Ascending aorta (tissue), 2 donors: ENCODE measurements around the gene TSPAN3. TPM values are rescaled to one million over a fixed set of nuclear protein-coding genes. Genes with fewer than 3 reads are reported as not detected.
A peak's percentile ranks its signal among the peaks of the same experiment; 100 is the strongest.

ENCODE experiments used
- DNase-seq, 2 donors: peaks; one replicate each; pipeline ENCODE4 v3.0.0-alpha.2; 2019; ENCODE audit warnings: low spot score in 2 of 2
- H3K27ac ChIP-seq, 2 donors: fragments of 200-600 bp; sonication (generic); one replicate each; pipeline ENCODE4 v1.5.1; 2016 to 2017; ENCODE audit warnings: mild to moderate bottlenecking in 1 of 2
- H3K27me3 ChIP-seq: fragments of 200-600 bp; sonication (generic); one replicate; pipeline ENCODE4 v1.5.1; 2017
- H3K36me3 ChIP-seq, 2 donors: fragments of 200-600 bp; sonication (generic); one replicate each; pipeline ENCODE4 v1.5.1; 2016
- H3K4me1 ChIP-seq, 2 donors: fragments of 200-600 bp; sonication (generic); one replicate each; pipeline ENCODE4 v1.5.1; 2016 to 2017; ENCODE audit warnings: mild to moderate bottlenecking in 1 of 2
- H3K4me3 ChIP-seq, 2 donors: fragments of 200-600 bp; sonication (generic); one replicate each; pipeline ENCODE4 v1.5.1; 2016 to 2017; ENCODE audit warnings: mild to moderate bottlenecking in 1 of 2
- H3K9me3 ChIP-seq, 2 donors: fragments of 200-600 bp; sonication (generic); one replicate each; pipeline ENCODE4 v1.5.1; 2016
- intact Hi-C: fragments of 100-400 bp; cut with DNase I; formaldehyde crosslinking; loops from one replicate; pipeline ENCODE4 v1.15.1; 2023
- total RNA-seq: library from RNA; depleted of rRNA; stranded (reverse); fragments of >200 nt; gene quantifications from one replicate; pipeline ENCODE4 v1.1.0, GENCODE V29; 2016
- TF ChIP-seq, protein P1 (sequence below), 3 experiments: fragments of 200-600 bp in 2 of 3; fragments of 450-650 bp in 1 of 3; sonication (generic) in 2 of 3; IDR thresholded peaks; one replicate each; pipeline ENCODE4 v1.5.1; 2016 to 2019; ENCODE audit warnings: antibody characterized with exemption in 3 of 3, mild to moderate bottlenecking in 1 of 3, moderate library complexity in 1 of 3

Gene TSPAN3
- total RNA-seq, 1 donor from 2014 or later, result 98.2 TPM

DNA sequence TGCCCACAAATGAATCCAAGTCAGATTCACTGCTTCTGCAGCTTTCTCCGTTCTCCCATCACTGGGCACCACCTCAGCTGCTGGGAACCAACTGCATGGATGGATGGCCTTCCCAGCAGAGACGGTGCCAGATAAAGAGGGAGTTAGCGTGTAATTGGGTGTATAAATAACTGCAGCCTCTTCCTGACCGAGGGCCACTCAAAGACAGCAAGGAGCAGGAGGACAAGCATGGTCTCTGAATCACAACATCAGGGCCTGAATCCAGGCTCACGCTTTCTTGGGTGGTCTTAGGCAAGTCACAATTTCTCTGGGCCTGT, 31.7 kb downstream of the TSPAN3 start:
- no peak overlapping the region for H3K27ac ChIP-seq
- no peaks in the 10 kb centered on the region for H3K27me3 ChIP-seq
- peaks cover 11 to 21% of the 10 kb centered on the region in 2 donors for H3K36me3 ChIP-seq
- TF ChIP-seq, protein P1, sequence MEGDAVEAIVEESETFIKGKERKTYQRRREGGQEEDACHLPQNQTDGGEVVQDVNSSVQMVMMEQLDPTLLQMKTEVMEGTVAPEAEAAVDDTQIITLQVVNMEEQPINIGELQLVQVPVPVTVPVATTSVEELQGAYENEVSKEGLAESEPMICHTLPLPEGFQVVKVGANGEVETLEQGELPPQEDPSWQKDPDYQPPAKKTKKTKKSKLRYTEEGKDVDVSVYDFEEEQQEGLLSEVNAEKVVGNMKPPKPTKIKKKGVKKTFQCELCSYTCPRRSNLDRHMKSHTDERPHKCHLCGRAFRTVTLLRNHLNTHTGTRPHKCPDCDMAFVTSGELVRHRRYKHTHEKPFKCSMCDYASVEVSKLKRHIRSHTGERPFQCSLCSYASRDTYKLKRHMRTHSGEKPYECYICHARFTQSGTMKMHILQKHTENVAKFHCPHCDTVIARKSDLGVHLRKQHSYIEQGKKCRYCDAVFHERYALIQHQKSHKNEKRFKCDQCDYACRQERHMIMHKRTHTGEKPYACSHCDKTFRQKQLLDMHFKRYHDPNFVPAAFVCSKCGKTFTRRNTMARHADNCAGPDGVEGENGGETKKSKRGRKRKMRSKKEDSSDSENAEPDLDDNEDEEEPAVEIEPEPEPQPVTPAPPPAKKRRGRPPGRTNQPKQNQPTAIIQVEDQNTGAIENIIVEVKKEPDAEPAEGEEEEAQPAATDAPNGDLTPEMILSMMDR (IDR thresholded peaks at IDR 0.05), result no peak
- intact Hi-C loops, result no loop called here
- no peaks in the 10 kb centered on the region for H3K9me3 ChIP-seq
- H3K4me3 ChIP-seq, result no peak overlapping the region
- no peaks in the 10 kb centered on the region for H3K4me1 ChIP-seq
- DNase-seq, result no peak

DNA sequence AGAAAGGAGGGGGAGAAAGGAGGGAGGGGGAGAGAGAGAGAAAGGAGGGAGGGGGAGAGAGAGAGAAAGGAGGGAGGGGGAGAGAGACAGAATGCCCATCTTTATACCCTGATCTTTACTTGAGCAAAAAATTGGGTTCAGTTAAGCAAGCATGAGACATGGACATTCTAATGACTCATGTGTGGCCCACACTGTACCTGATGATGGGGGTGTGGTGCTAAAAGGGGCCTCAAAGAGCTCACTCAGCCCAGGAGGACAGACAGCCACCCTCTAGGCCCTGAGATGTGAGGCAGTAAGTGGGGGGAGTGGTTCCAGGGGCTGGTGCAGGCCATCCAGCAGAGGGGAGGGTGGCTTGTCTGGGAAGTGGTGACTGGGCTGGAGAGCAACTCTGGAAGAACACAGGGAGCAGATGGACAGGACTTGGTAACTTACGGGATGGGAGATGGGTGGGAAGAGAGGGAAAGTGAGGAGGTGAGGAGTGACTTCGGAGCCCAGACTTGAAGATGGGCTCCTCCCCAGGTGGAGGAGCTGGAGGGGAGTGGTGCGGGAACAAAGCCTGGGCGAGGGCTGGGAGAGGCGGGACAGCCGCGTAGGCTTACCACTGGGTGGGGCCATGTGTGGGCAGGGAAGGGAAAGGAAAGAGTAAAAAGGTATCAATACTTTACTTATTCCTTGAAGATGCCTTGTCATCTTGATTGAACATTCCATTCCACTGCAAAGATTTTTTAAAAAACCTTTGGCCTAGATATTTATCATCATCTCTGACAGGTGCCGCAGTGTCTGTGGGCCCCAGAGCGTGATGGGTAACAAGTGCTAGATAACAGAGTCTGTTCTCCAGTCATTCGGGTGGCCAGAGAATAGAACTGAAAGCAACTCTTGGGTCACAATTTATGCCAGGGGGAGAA, 32.3 kb downstream of the TSPAN3 start:
- Histone ChIP-seq H3K9me3 (no peaks in the 10 kb centered on the region), H3K4me3 (no peak overlapping the region), H3K4me1 (no peaks in the 10 kb centered on the region), H3K36me3 (peaks cover 11 to 20% of the 10 kb centered on the region in 2 donors), H3K27me3 (no peaks in the 10 kb centered on the region), H3K27ac (no peak overlapping the region)
- no peak for DNase-seq
- TF ChIP-seq, protein P1 (IDR thresholded peaks at IDR 0.05), result no peak
- intact Hi-C loops, result no loop called here

DNA sequence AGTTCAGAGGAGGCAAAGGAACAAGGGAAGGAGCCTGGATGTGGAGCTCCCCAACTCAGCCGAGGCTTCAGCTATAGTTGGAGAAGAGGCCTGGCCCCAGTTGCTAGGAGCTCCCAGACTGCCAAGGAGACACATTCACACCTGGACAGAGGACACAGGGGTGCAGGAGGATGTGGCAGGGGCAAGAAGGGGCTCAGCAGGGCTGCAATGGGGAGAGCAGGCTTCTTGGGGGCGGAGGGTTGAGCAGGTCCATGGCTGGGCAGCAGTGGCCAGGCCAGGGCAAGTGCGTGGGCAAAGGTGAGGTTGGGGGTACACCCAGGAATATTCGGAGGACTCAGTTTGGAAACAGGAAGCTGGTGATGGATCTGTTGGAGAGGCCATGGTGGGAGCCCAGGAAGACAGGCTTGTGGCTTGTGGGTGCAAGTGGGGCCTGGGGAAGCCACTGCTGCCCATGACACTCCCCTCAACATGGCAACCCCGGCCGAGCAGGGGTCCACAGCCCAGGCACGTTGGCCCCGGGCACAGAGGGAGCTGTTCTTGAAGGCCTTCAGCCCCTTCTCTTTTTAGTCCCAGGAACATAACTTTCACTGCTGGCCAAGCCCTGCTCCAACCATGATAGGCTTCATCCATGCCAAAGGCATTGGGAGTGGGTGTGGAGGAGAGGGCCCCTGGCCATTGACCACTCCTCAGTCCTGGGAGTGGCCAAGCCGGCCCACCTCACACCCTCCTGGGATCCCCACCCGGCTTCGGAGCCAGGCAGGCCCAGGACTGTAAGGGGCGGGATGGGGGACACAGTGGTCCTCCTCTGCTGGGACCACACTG, 33.3 kb downstream of the TSPAN3 start:
- Histone ChIP-seq H3K27ac (no peak overlapping the region), H3K9me3 (no peaks in the 10 kb centered on the region), H3K27me3 (no peaks in the 10 kb centered on the region), H3K4me3 (no peak overlapping the region), H3K4me1 (no peaks in the 10 kb centered on the region), H3K36me3 (peaks cover 11 to 16% of the 10 kb centered on the region in 2 donors)
- DNase-seq, result peak in 1 of 2 donors; percentile 61
- intact Hi-C loops, result no loop called here
- TF ChIP-seq, protein P1 (IDR thresholded peaks at IDR 0.05), result no peak

DNA sequence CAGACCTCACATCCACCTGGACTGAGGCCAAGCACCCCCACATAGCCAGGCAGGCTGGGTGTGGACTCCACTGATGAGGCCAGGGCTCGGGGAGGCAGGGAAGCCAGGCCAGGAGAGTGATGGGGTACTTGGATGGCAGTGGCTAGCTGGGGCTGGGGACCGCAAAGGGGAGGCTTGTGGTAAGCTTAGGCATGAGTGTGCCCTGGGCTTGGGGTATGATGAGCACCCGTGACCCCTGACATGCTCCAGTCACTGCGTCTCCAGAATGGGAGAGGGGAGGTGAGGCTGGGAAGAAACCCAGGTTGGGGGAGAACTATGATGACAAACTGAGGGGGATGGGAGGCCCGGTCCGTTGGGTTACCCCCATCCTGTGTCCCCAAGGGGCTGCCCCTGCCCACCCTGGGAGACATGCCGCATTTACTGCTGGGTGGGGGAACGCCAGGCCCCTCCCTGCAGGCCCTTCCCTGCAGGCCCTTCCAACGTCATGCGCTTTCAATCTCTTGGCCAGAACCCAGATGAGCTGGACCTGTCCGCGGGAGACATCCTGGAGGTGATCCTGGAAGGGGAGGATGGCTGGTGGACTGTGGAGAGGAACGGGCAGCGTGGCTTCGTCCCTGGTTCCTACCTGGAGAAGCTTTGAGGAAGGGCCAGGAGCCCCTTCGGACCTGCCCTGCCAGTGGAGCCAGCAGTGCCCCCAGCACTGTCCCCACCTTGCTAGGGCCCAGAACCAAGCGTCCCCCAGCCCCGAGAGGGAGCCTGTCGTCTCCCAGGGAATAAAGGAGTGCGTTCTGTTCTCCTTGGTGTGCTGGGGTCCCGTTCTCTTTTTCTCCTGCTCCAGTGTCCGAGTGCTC, 34.1 kb downstream of the TSPAN3 start:
- no peaks in the 10 kb centered on the region for H3K4me1 ChIP-seq
- no peaks in the 10 kb centered on the region for H3K27me3 ChIP-seq
- H3K4me3 ChIP-seq, result no peak overlapping the region
- intact Hi-C loops, result no loop called here
- TF ChIP-seq, protein P1 (IDR thresholded peaks at IDR 0.05), result no peak
- DNase-seq, result peak in 1 of 2 donors; percentile 61
- peaks cover 11 to 16% of the 10 kb centered on the region in 2 donors for H3K36me3 ChIP-seq
- no peaks in the 10 kb centered on the region for H3K9me3 ChIP-seq
- no peak overlapping the region for H3K27ac ChIP-seq

DNA sequence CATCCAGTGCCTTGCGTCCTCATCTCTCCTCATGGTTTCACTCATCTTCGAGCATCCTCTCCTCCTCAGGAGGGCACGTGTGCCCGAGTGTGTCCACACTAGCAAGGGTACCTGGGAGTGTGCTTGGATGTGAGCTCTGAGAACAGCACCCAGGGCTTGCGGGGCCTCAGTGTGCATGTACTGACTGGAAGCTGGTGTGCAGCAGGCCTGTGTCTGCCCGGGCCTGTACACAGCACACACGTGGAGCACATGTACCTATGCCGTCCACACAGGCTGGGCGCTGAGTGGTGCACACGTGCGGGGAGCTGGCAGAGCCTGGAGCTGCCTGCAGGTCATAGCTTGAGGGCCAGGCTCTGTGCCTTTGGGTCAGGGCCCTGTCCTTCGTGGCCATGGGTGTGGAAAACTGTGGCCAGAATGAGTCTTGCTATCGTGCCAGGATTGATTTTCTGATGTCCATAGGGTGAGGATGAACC, 34.9 kb downstream of the TSPAN3 start:
- H3K27ac ChIP-seq, result no peak overlapping the region
- DNase-seq, result peak in 1 of 2 donors; percentile 58
- TF ChIP-seq, protein P1 (IDR thresholded peaks at IDR 0.05), result no peak
- no peaks in the 10 kb centered on the region for H3K9me3 ChIP-seq
- H3K36me3 ChIP-seq, result peaks cover 11 to 16% of the 10 kb centered on the region in 2 donors
- no peak overlapping the region for H3K4me3 ChIP-seq
- intact Hi-C loops, result no loop called here
- H3K27me3 ChIP-seq, result no peaks in the 10 kb centered on the region
- no peaks in the 10 kb centered on the region for H3K4me1 ChIP-seq
